Uterus (tissue), 2 donors: ENCODE data around the gene FAM168A.

ENCODE experiments used
- POLR2A ChIP-seq, 2 donors: fragments of 450-650 bp; IDR thresholded peaks; one replicate each; pipeline ENCODE4 v1.6.1; 2016; ENCODE audit warnings: antibody characterized with exemption in 2 of 2, mild to moderate bottlenecking in 1 of 2, moderate library complexity in 1 of 2
- TF ChIP-seq, protein P1 (sequence below), 4 experiments: fragments of 200-600 bp in 2 of 4; fragments of 450-650 bp in 2 of 4; sonication (generic) in 2 of 4; IDR thresholded peaks; one replicate each; pipeline ENCODE4 v1.5.1; 2016 to 2019; ENCODE audit warnings: antibody characterized with exemption in 4 of 4, mild to moderate bottlenecking in 2 of 4, moderate library complexity in 1 of 4

DNA sequence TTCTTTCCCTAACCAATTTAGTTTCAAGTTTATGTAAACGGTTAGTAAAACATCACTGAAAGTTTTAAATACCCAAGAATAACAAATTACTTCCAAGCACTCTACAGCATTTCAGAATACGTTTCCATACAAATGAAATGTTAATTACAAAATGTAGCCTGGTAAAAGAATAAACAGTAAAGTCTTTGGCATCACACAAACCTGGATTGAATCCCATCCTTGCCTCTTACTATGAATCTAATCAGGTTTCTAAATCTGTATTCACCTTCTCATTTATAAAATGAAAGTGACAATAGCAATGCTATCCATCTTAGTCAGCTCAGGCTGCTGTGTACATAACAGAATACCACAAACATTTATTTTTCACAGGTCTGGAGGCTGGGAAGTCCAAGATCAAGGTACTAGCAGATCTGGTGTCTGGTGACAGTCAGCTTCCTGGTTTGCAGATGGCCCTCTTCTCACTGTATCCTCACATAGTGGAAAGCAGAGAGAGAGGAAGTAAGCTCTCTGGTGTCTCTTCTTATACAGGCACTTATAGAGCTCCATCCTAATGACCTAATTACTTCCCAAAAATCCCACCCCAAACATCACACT lies 19.2 kb downstream of the FAM168A start:
- TF ChIP-seq, protein P1, sequence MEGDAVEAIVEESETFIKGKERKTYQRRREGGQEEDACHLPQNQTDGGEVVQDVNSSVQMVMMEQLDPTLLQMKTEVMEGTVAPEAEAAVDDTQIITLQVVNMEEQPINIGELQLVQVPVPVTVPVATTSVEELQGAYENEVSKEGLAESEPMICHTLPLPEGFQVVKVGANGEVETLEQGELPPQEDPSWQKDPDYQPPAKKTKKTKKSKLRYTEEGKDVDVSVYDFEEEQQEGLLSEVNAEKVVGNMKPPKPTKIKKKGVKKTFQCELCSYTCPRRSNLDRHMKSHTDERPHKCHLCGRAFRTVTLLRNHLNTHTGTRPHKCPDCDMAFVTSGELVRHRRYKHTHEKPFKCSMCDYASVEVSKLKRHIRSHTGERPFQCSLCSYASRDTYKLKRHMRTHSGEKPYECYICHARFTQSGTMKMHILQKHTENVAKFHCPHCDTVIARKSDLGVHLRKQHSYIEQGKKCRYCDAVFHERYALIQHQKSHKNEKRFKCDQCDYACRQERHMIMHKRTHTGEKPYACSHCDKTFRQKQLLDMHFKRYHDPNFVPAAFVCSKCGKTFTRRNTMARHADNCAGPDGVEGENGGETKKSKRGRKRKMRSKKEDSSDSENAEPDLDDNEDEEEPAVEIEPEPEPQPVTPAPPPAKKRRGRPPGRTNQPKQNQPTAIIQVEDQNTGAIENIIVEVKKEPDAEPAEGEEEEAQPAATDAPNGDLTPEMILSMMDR (IDR thresholded peaks at IDR 0.05), result no peak
- TF ChIP-seq POLR2A (IDR thresholded peaks at IDR 0.05), result no peak
